Measurements from ENCODE around the gene NFIA.

Gene NFIA

GRCh38 chr1:61053712-61054600, 28.4 kb upstream of the NFIA start:
- TF ChIP-seq EZH2phosphoT487 (IDR thresholded peaks at IDR 0.05; ENCODE audit: borderline replicate concordance): no peak
- TF ChIP-seq CTCF (conservative IDR thresholded peaks at IDR 0.05; ENCODE audit: low read length): no peak
- no peak overlapping the region for H3K4me3 ChIP-seq (ENCODE audit: low read length, poor library complexity, severe bottlenecking)
- peaks cover 55% of the 10 kb centered on the region for H3K4me1 ChIP-seq (ENCODE audit: insufficient read depth, low read length, poor library complexity, severe bottlenecking)
- H3K9me2 ChIP-seq (replicated peaks; ENCODE audit: low read depth, low read length): no peaks in the 10 kb centered on the region
- no peaks in the 10 kb centered on the region for H3K36me3 ChIP-seq (ENCODE audit: insufficient read depth, low read length)
- H2AFZ ChIP-seq (ENCODE audit: low read length): no peak overlapping the region
- H4K20me1 ChIP-seq (ENCODE audit: insufficient read depth, low read length, poor library complexity, severe bottlenecking): no peaks in the 10 kb centered on the region
- peaks cover 12% of the 10 kb centered on the region; the same call in 1 of the 2 replicates for H3F3A ChIP-seq (ENCODE audit: low read depth)
- no peaks in the 10 kb centered on the region for H3K79me2 ChIP-seq (ENCODE audit: insufficient read depth, low read length)
- H3K4me2 ChIP-seq (ENCODE audit: low read depth, low read length, poor library complexity, severe bottlenecking): peak overlapping the region; percentile 49
- H3K9me3 ChIP-seq (ENCODE audit: insufficient read depth, low read depth, low read length): no peaks in the 10 kb centered on the region
- no peaks in the 10 kb centered on the region for H3K27me3 ChIP-seq (ENCODE audit: insufficient read depth, low read length, poor library complexity, severe bottlenecking)
- no peak overlapping the region for H3K9ac ChIP-seq (ENCODE audit: low read depth, low read length, poor library complexity, severe bottlenecking)

GRCh38 chr1:61054601-61054993, 27.8 kb upstream of the NFIA start:
- Histone ChIP-seq H4K20me1 (ENCODE audit: insufficient read depth, low read length, poor library complexity, severe bottlenecking) (no peaks in the 10 kb centered on the region), H3K4me3 (ENCODE audit: low read length, poor library complexity, severe bottlenecking) (peak overlapping the region; percentile 15), H2AFZ (ENCODE audit: low read length) (no peak overlapping the region), H3K9me2 (replicated peaks; ENCODE audit: low read depth, low read length) (no peaks in the 10 kb centered on the region), H3K9ac (ENCODE audit: low read depth, low read length, poor library complexity, severe bottlenecking) (no peak overlapping the region), H3K79me2 (ENCODE audit: insufficient read depth, low read length) (no peaks in the 10 kb centered on the region), H3K27me3 (ENCODE audit: insufficient read depth, low read length, poor library complexity, severe bottlenecking) (no peaks in the 10 kb centered on the region), H3K4me2 (ENCODE audit: low read depth, low read length, poor library complexity, severe bottlenecking) (peak overlapping the region; percentile 49), H3K9me3 (ENCODE audit: insufficient read depth, low read depth, low read length) (no peaks in the 10 kb centered on the region), H3K4me1 (ENCODE audit: insufficient read depth, low read length, poor library complexity, severe bottlenecking) (peaks cover 51% of the 10 kb centered on the region), H3K36me3 (ENCODE audit: insufficient read depth, low read length) (no peaks in the 10 kb centered on the region), H3F3A (ENCODE audit: low read depth) (peaks cover 12% of the 10 kb centered on the region; the same call in 1 of the 2 replicates)
- TF ChIP-seq EZH2phosphoT487 (IDR thresholded peaks at IDR 0.05; ENCODE audit: borderline replicate concordance): no peak
- TF ChIP-seq CTCF (conservative IDR thresholded peaks at IDR 0.05; ENCODE audit: low read length): no peak

- no peaks in the 10 kb centered on the region for H3K27me3 ChIP-seq (ENCODE audit: insufficient read depth, low read length, poor library complexity, severe bottlenecking)
- no peak overlapping the region for H2AFZ ChIP-seq (ENCODE audit: low read length)
- H3K4me1 ChIP-seq (ENCODE audit: insufficient read depth, low read length, poor library complexity, severe bottlenecking): peaks cover 49% of the 10 kb centered on the region
- no peaks in the 10 kb centered on the region for H3K79me2 ChIP-seq (ENCODE audit: insufficient read depth, low read length)
- peak overlapping the region; percentile 15 for H3K4me3 ChIP-seq (ENCODE audit: low read length, poor library complexity, severe bottlenecking)
- no peak overlapping the region for H3K9ac ChIP-seq (ENCODE audit: low read depth, low read length, poor library complexity, severe bottlenecking)
- peak overlapping the region; percentile 49 for H3K4me2 ChIP-seq (ENCODE audit: low read depth, low read length, poor library complexity, severe bottlenecking)
- no peaks in the 10 kb centered on the region for H3K9me2 ChIP-seq (replicated peaks; ENCODE audit: low read depth, low read length)
- H3F3A ChIP-seq (ENCODE audit: low read depth): peaks cover 12% of the 10 kb centered on the region; the same call in 1 of the 2 replicates
- TF ChIP-seq CTCF (conservative IDR thresholded peaks at IDR 0.05; ENCODE audit: low read length): no peak
- TF ChIP-seq EZH2phosphoT487 (IDR thresholded peaks at IDR 0.05; ENCODE audit: borderline replicate concordance): no peak
- no peaks in the 10 kb centered on the region for H4K20me1 ChIP-seq (ENCODE audit: insufficient read depth, low read length, poor library complexity, severe bottlenecking)
- H3K9me3 ChIP-seq (ENCODE audit: insufficient read depth, low read depth, low read length): no peaks in the 10 kb centered on the region
- H3K36me3 ChIP-seq (ENCODE audit: insufficient read depth, low read length): no peaks in the 10 kb centered on the region
Measured at GRCh38 chr1:61055110-61055614, 27.2 kb upstream of the NFIA start.

All from Loucy (cell line).